Thyroid gland (tissue), 4 donors: ENCODE measurements around the gene DHX15. TPM values are rescaled to one million over a fixed set of nuclear protein-coding genes. Genes with fewer than 3 reads are reported as not detected.

Source experiments
- DNase-seq, 2 donors: peaks; one replicate each; pipeline ENCODE4 v3.0.0-alpha.2; 2019
- H3K27ac ChIP-seq, 3 donors: fragments of 200-600 bp; sonication (generic); 1 replicate in 2 of 3; 2 replicates in 1 of 3; pipeline ENCODE4 v1.5.1; 2016 to 2019; ENCODE audit warnings: mild to moderate bottlenecking in 1 of 3, moderate library complexity in 1 of 3
- H3K27me3 ChIP-seq: fragments of 200-600 bp; sonication (generic); one replicate; pipeline ENCODE4 v1.5.1; 2019
- H3K36me3 ChIP-seq, 2 donors: fragments of 200-600 bp; sonication (generic); one replicate each; pipeline ENCODE4 v1.5.1; 2016 to 2019
- H3K4me1 ChIP-seq, 2 donors: fragments of 200-600 bp; sonication (generic); one replicate each; pipeline ENCODE4 v1.5.1; 2017 to 2019
- H3K4me3 ChIP-seq, 3 donors: fragments of 200-600 bp; sonication (generic); replicated peaks in 1 of 3; 1 replicate in 2 of 3; 2 replicates in 1 of 3; pipeline ENCODE4 v1.5.1; 2016; ENCODE audit warnings: mild to moderate bottlenecking in 1 of 3
- H3K9me3 ChIP-seq: fragments of 200-600 bp; sonication (generic); one replicate; pipeline ENCODE4 v1.5.1; 2017
- POLR2A ChIP-seq, 2 donors: fragments of 450-650 bp; IDR thresholded peaks; one replicate each; pipeline ENCODE4 v1.6.1; 2017; ENCODE audit warnings: antibody characterized with exemption in 2 of 2, mild to moderate bottlenecking in 2 of 2, moderate library complexity in 1 of 2
- WGBS, 2 donors: methylation state at CpG; one replicate each; pipeline ENCODE4 v1.1.5; 2017; 5-methylcytosine and 5-hydroxymethylcytosine counted together
- intact Hi-C: fragments of 100-400 bp; cut with DNase I; formaldehyde crosslinking; loops from one replicate; pipeline ENCODE4 v1.15.1; 2023
- total RNA-seq, 4 donors: library from RNA; depleted of rRNA; stranded (reverse); fragments of >200 nt; gene quantifications; one replicate each; pipeline ENCODE4 v1.2.3, GENCODE V29; 2016
- TF ChIP-seq, protein P1 (sequence below), 6 experiments: fragments of 200-600 bp in 3 of 6; fragments of 450-650 bp in 3 of 6; sonication (generic) in 3 of 6; IDR thresholded peaks; one replicate each; pipeline ENCODE4 v1.5.1; 2016 to 2019; ENCODE audit warnings: antibody characterized with exemption in 6 of 6, mild to moderate bottlenecking in 2 of 6, inconsistent platforms in 1 of 6, moderate library complexity in 1 of 6

Gene DHX15
- total RNA-seq, 4 donors from 2014 or later: 139 to 199 (median 150) TPM

DNA sequence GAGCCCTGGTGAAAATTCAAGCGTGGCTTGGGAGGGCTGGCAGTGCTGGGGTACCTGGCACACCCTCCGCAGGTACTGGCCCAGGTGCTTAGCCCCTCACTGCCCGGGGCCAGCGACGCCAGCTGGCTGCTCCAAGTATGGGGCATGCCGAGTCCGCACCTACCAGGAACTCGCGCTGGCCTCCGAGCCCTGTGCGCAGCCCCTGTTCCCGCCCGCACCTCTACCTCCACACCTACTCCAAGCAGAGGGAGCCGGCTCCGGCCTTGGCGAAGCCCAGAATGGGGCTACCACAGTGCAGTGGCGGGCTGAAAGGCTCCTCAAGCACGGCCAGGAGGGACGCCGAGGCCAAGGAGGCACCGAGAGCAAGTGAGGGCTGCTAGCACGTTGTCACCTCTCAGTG lies 14.9 kb upstream of the DHX15 start:
- H3K27ac ChIP-seq: no peak overlapping the region
- intact Hi-C loops: no loop called here
- H3K4me1 ChIP-seq: no peaks in the 10 kb centered on the region
- H3K36me3 ChIP-seq: no peaks in the 10 kb centered on the region
- no peak for TF ChIP-seq POLR2A (IDR thresholded peaks at IDR 0.05)
- TF ChIP-seq, protein P1, sequence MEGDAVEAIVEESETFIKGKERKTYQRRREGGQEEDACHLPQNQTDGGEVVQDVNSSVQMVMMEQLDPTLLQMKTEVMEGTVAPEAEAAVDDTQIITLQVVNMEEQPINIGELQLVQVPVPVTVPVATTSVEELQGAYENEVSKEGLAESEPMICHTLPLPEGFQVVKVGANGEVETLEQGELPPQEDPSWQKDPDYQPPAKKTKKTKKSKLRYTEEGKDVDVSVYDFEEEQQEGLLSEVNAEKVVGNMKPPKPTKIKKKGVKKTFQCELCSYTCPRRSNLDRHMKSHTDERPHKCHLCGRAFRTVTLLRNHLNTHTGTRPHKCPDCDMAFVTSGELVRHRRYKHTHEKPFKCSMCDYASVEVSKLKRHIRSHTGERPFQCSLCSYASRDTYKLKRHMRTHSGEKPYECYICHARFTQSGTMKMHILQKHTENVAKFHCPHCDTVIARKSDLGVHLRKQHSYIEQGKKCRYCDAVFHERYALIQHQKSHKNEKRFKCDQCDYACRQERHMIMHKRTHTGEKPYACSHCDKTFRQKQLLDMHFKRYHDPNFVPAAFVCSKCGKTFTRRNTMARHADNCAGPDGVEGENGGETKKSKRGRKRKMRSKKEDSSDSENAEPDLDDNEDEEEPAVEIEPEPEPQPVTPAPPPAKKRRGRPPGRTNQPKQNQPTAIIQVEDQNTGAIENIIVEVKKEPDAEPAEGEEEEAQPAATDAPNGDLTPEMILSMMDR (IDR thresholded peaks at IDR 0.05): no peak
- H3K4me3 ChIP-seq: no peak overlapping the region
- WGBS, 2 donors: 93 to 94% methylated on average over 10 to 17 of the region's 22 CpGs
- H3K27me3 ChIP-seq: no peaks in the 10 kb centered on the region
- no peak for DNase-seq
- H3K9me3 ChIP-seq: no peaks in the 10 kb centered on the region

DNA sequence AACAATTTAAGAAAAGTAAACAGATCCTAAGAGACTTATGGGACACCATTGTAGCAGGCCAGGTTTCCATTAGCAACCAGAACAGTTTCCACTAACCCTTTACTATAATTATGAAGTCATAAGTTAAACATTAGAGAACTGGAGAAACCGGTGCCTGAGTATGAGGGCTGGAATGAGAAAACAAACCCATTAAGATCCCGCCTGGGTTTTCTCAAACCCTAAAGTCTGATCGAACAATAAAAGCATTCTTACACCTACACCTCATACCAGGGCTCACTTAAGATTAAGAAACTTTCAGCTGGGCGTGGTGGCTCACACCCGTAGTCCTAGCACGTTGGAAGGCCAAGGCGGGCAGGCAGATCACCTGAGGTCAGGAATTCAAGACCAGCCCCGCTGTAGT lies 13.7 kb upstream of the DHX15 start:
- H3K4me3 ChIP-seq: no peak overlapping the region
- TF ChIP-seq POLR2A (IDR thresholded peaks at IDR 0.05): no peak
- TF ChIP-seq, protein P1 (IDR thresholded peaks at IDR 0.05): no peak
- no peak overlapping the region for H3K27ac ChIP-seq
- H3K27me3 ChIP-seq: no peaks in the 10 kb centered on the region
- H3K9me3 ChIP-seq: no peaks in the 10 kb centered on the region
- no peaks in the 10 kb centered on the region for H3K36me3 ChIP-seq
- DNase-seq: no peak
- H3K4me1 ChIP-seq: no peaks in the 10 kb centered on the region
- intact Hi-C loops: no loop called here
- WGBS, 2 donors: 78 to 82% methylated on average over 8 of the region's 8 CpGs

DNA sequence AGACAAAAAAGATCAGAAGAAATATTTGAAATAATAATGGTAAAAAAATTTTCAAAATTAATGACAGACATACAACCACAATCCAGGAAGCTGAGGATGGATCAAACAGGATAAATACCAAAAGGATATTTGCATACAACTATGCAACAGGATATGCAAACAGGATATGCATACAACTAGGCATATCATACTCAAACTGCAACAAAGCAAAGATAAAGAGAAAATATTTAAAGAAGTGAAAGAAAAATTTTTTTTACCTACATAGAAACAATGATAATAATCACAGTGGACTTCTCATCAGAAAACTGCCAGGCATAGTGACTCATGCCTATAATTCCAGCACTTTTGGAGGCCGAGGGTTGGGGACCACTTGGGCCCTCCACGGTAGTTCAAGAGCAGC lies 11.3 kb upstream of the DHX15 start:
- no peak overlapping the region for H3K4me3 ChIP-seq
- no peaks in the 10 kb centered on the region for H3K36me3 ChIP-seq
- TF ChIP-seq, protein P1 (IDR thresholded peaks at IDR 0.05): no peak
- no peak for TF ChIP-seq POLR2A (IDR thresholded peaks at IDR 0.05)
- H3K9me3 ChIP-seq: no peaks in the 10 kb centered on the region
- no peak for DNase-seq
- H3K27me3 ChIP-seq: no peaks in the 10 kb centered on the region
- intact Hi-C loops: no loop called here
- H3K27ac ChIP-seq: no peak overlapping the region
- WGBS, 2 donors: 82% methylated on average over 2 of the region's 2 CpGs
- no peaks in the 10 kb centered on the region for H3K4me1 ChIP-seq

DNA sequence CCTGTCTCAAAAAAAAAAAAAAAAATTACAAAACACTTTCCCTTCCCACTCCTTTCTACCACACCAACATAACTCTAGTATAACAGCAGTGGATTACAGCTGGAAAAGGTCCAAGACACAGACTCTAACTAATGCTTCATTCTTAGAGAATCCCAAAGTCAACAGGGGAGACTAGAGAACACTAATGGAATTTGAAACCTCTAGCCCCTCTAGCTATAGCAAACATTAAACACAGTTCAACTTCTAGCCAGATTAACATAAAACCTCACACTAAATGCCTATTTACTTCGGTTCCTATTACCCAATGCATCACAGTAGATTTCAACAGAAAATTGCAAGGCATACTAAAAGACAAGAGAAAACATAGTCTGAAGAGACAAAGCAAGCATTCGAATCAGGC lies 10.5 kb upstream of the DHX15 start:
- Histone ChIP-seq H3K4me1 (no peaks in the 10 kb centered on the region), H3K27me3 (no peaks in the 10 kb centered on the region), H3K4me3 (no peak overlapping the region), H3K36me3 (no peaks in the 10 kb centered on the region), H3K9me3 (no peaks in the 10 kb centered on the region), H3K27ac (no peak overlapping the region)
- DNase-seq: no peak
- TF ChIP-seq POLR2A (IDR thresholded peaks at IDR 0.05): no peak
- TF ChIP-seq, protein P1 (IDR thresholded peaks at IDR 0.05): no peak
- intact Hi-C loops: no loop called here
- 61 to 65% methylated on average over 2 of the region's 2 CpGs for WGBS, 2 donors

DNA sequence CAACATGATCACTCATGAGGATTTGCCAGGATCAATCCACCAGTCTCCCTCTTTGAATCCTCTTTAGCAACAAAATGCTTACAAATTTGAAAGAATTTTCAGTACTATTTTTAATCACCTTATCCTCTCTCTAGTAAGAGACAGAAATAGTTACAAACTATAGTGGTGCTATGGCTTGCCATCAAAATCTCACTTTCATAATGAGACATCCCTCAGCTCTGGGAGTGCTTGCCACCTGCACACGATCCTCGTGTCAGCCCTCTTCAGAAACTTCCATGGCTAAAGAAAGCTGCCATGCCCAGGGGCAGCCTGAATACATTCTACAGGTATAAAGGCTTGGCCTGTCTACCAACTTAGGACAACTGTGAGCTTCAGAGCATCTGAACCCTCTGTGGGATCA lies 5.1 kb upstream of the DHX15 start:
- H3K27ac ChIP-seq: no peak overlapping the region
- H3K4me1 ChIP-seq: no peaks in the 10 kb centered on the region
- no peak overlapping the region for H3K4me3 ChIP-seq
- intact Hi-C loops: no loop called here
- TF ChIP-seq POLR2A (IDR thresholded peaks at IDR 0.05): no peak
- TF ChIP-seq, protein P1 (IDR thresholded peaks at IDR 0.05): no peak
- no peaks in the 10 kb centered on the region for H3K9me3 ChIP-seq
- DNase-seq: no peak
- WGBS, 2 donors: 88 to 94% methylated on average over 2 of the region's 2 CpGs
- no peaks in the 10 kb centered on the region for H3K27me3 ChIP-seq
- no peaks in the 10 kb centered on the region for H3K36me3 ChIP-seq
